ENCODE measurements around the gene DDX11. TPM values are rescaled to one million over a fixed set of nuclear protein-coding genes. Genes with fewer than 3 reads are reported as not detected.

The DDX11 gene
- polyA plus RNA-seq, 1 donor from 2014 or later = 9.8 TPM

DNA sequence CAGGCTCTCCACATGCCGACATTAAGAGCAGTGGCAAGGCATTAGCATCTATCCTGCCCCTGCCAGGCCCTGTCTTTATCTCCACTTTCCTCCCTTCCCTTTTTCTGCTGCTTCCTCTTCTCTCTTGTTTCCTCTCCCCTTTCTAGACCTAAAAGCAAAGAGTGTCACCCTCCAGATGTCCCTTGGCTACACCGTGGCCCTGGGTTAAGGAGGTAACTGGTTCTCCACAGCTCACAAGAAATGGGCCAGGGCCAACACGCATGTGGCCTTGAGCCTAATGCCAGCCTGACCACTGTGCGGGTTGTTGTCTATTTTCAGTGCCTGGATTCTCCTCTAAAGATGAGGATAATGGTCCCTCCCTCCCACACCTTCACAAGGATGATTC lies 41.7 kb upstream of the DDX11 start:
- Histone ChIP-seq H3K27me3 (ENCODE audit: insufficient read depth, low read depth, low read length) (no peaks in the 10 kb centered on the region), H3K27ac (ENCODE audit: low read length) (no peak overlapping the region)

DNA sequence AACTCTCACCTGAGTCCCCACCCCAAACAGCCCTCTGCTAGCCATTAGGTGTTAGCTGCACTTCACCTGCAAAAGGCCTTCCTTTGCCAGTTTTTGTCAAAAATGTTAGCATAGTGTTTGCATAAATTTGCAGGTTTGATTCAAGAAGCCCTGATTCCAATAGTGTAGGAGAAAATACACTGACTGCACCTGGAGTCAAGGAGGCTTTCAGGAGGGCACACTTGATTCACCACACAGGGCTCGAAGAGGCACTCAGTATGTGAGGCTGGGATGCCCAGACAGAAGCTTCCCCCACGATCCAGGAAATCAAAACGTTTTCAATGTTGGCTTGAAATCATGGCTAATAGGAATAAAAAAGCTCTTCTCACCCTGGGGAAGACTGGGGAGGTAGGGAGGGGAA lies 40.5 kb upstream of the DDX11 start:
- Histone ChIP-seq H3K9me3 (ENCODE audit: low read length) (no peaks in the 10 kb centered on the region), H3F3A (ENCODE audit: insufficient read depth, low read length, poor library complexity, severe bottlenecking) (no peaks in the 10 kb centered on the region), H3K9me2 (ENCODE audit: insufficient read depth, low read length) (no peaks in the 10 kb centered on the region), H3K36me3 (ENCODE audit: insufficient read depth, low read length) (no peaks in the 10 kb centered on the region), H3K27me3 (ENCODE audit: insufficient read depth, low read depth, low read length) (no peaks in the 10 kb centered on the region), H3K79me2 (replicated peaks; ENCODE audit: insufficient read depth, low read length) (no peaks in the 10 kb centered on the region), H3K4me2 (ENCODE audit: low read length) (no peak overlapping the region), H3K27ac (ENCODE audit: low read length) (no peak overlapping the region), H3K4me3 (ENCODE audit: low read length) (no peak overlapping the region), H2AFZ (ENCODE audit: low read depth, low read length) (no peak overlapping the region), H3K9ac (ENCODE audit: low read length) (no peak overlapping the region), H4K20me1 (ENCODE audit: insufficient read depth) (no peaks in the 10 kb centered on the region)
- no peak for TF ChIP-seq EP300 (conservative IDR thresholded peaks at IDR 0.05; ENCODE audit: poor library complexity, severe bottlenecking)
- TF ChIP-seq EZH2 (IDR thresholded peaks at IDR 0.05; ENCODE audit: borderline replicate concordance, insufficient read depth, low read length, poor library complexity, severe bottlenecking) = no peak
- TF ChIP-seq, protein P1, sequence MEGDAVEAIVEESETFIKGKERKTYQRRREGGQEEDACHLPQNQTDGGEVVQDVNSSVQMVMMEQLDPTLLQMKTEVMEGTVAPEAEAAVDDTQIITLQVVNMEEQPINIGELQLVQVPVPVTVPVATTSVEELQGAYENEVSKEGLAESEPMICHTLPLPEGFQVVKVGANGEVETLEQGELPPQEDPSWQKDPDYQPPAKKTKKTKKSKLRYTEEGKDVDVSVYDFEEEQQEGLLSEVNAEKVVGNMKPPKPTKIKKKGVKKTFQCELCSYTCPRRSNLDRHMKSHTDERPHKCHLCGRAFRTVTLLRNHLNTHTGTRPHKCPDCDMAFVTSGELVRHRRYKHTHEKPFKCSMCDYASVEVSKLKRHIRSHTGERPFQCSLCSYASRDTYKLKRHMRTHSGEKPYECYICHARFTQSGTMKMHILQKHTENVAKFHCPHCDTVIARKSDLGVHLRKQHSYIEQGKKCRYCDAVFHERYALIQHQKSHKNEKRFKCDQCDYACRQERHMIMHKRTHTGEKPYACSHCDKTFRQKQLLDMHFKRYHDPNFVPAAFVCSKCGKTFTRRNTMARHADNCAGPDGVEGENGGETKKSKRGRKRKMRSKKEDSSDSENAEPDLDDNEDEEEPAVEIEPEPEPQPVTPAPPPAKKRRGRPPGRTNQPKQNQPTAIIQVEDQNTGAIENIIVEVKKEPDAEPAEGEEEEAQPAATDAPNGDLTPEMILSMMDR (IDR thresholded peaks at IDR 0.05; ENCODE audit: poor library complexity, severe bottlenecking) = no peak
- TF ChIP-seq, protein P2, sequence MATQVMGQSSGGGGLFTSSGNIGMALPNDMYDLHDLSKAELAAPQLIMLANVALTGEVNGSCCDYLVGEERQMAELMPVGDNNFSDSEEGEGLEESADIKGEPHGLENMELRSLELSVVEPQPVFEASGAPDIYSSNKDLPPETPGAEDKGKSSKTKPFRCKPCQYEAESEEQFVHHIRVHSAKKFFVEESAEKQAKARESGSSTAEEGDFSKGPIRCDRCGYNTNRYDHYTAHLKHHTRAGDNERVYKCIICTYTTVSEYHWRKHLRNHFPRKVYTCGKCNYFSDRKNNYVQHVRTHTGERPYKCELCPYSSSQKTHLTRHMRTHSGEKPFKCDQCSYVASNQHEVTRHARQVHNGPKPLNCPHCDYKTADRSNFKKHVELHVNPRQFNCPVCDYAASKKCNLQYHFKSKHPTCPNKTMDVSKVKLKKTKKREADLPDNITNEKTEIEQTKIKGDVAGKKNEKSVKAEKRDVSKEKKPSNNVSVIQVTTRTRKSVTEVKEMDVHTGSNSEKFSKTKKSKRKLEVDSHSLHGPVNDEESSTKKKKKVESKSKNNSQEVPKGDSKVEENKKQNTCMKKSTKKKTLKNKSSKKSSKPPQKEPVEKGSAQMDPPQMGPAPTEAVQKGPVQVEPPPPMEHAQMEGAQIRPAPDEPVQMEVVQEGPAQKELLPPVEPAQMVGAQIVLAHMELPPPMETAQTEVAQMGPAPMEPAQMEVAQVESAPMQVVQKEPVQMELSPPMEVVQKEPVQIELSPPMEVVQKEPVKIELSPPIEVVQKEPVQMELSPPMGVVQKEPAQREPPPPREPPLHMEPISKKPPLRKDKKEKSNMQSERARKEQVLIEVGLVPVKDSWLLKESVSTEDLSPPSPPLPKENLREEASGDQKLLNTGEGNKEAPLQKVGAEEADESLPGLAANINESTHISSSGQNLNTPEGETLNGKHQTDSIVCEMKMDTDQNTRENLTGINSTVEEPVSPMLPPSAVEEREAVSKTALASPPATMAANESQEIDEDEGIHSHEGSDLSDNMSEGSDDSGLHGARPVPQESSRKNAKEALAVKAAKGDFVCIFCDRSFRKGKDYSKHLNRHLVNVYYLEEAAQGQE (IDR thresholded peaks at IDR 0.05; ENCODE audit: borderline replicate concordance) = no peak
- TF ChIP-seq POLR2AphosphoS5 (IDR thresholded peaks at IDR 0.05) = no peak
- TF ChIP-seq TAF1 (IDR thresholded peaks at IDR 0.05; ENCODE audit: low read depth) = no peak
- no peak for TF ChIP-seq MXI1 (conservative IDR thresholded peaks at IDR 0.05; ENCODE audit: poor library complexity, severe bottlenecking)
- no peak for TF ChIP-seq SMC3 (conservative IDR thresholded peaks at IDR 0.05; ENCODE audit: poor library complexity)
- no peak for TF ChIP-seq RAD21 (conservative IDR thresholded peaks at IDR 0.05)

More for the DNA sequence above, 41.7 kb upstream of the DDX11 start:
- Histone ChIP-seq H3K4me3 (ENCODE audit: low read length) (no peak overlapping the region), H2AFZ (ENCODE audit: low read depth, low read length) (no peak overlapping the region), H3K9me3 (ENCODE audit: low read length) (no peaks in the 10 kb centered on the region), H4K20me1 (ENCODE audit: insufficient read depth) (no peaks in the 10 kb centered on the region), H3K79me2 (replicated peaks; ENCODE audit: insufficient read depth, low read length) (no peaks in the 10 kb centered on the region), H3F3A (ENCODE audit: insufficient read depth, low read length, poor library complexity, severe bottlenecking) (no peaks in the 10 kb centered on the region), H3K9ac (ENCODE audit: low read length) (no peak overlapping the region), H3K36me3 (ENCODE audit: insufficient read depth, low read length) (no peaks in the 10 kb centered on the region), H3K9me2 (ENCODE audit: insufficient read depth, low read length) (no peaks in the 10 kb centered on the region), H3K4me2 (ENCODE audit: low read length) (no peak overlapping the region)
- TF ChIP-seq, protein P1 (IDR thresholded peaks at IDR 0.05; ENCODE audit: poor library complexity, severe bottlenecking) = no peak
- no peak for TF ChIP-seq POLR2AphosphoS5 (IDR thresholded peaks at IDR 0.05)
- TF ChIP-seq RAD21 (conservative IDR thresholded peaks at IDR 0.05) = no peak
- TF ChIP-seq SMC3 (conservative IDR thresholded peaks at IDR 0.05; ENCODE audit: poor library complexity) = no peak
- no peak for TF ChIP-seq EP300 (conservative IDR thresholded peaks at IDR 0.05; ENCODE audit: poor library complexity, severe bottlenecking)
- TF ChIP-seq EZH2 (IDR thresholded peaks at IDR 0.05; ENCODE audit: borderline replicate concordance, insufficient read depth, low read length, poor library complexity, severe bottlenecking) = no peak
- TF ChIP-seq TAF1 (IDR thresholded peaks at IDR 0.05; ENCODE audit: low read depth) = no peak
- TF ChIP-seq, protein P2 (IDR thresholded peaks at IDR 0.05; ENCODE audit: borderline replicate concordance) = no peak
- no peak for TF ChIP-seq MXI1 (conservative IDR thresholded peaks at IDR 0.05; ENCODE audit: poor library complexity, severe bottlenecking)

Measured in neural cell (in vitro differentiated cells).